Esophagus squamous epithelium (tissue), 5 donors: ENCODE data around the gene UBE2D4. TPM values are rescaled to one million over a fixed set of nuclear protein-coding genes. Genes with fewer than 3 reads are reported as not detected.
"Not testable (repeated sequence)": the region's sequence is repeated elsewhere in the genome, so short reads cannot be mapped to it uniquely, and the experiment has no call there.

Source experiments
- DNase-seq: peaks from one replicate; lab custom pipeline; 2025; lab: John Stamatoyannopoulos, UW
- H3K27ac ChIP-seq, 4 donors: fragments of 200-600 bp; sonication (generic); one replicate each; pipeline ENCODE4 v1.5.1; 2016 to 2019; ENCODE audit warnings: mild to moderate bottlenecking in 1 of 4
- H3K27me3 ChIP-seq, 4 donors: fragments of 200-600 bp; sonication (generic); 1 replicate in 3 of 4; 2 replicates in 1 of 4; pipeline versions ENCODE4 v1.5.1 to v1.6.0; 2017 to 2021; ENCODE audit warnings: antibody characterized with exemption in 1 of 4
- H3K36me3 ChIP-seq, 3 donors: fragments of 200-600 bp; sonication (generic); one replicate each; pipeline ENCODE4 v1.5.1; 2016 to 2019
- H3K4me1 ChIP-seq, 3 donors: fragments of 200-600 bp; sonication (generic); one replicate each; pipeline ENCODE4 v1.5.1; 2017 to 2019
- H3K4me3 ChIP-seq, 4 donors: fragments of 200-600 bp; sonication (generic); 1 replicate in 3 of 4; 2 replicates in 1 of 4; pipeline ENCODE4 v1.5.1; 2016 to 2019; ENCODE audit warnings: mild to moderate bottlenecking in 2 of 4, moderate library complexity in 1 of 4
- H3K9me3 ChIP-seq, 3 donors: fragments of 200-600 bp; sonication (generic); one replicate each; pipeline ENCODE4 v1.5.1; 2016 to 2019
- POLR2A ChIP-seq, 4 donors: fragments of 450-650 bp; IDR thresholded peaks; one replicate each; pipeline ENCODE4 v1.6.1; 2017; ENCODE audit warnings: antibody characterized with exemption in 4 of 4, mild to moderate bottlenecking in 4 of 4, moderate library complexity in 3 of 4
- WGBS, 2 donors: methylation state at CpG; one replicate each; pipeline ENCODE4 v1.1.5; 2018; 5-methylcytosine and 5-hydroxymethylcytosine counted together
- intact Hi-C: fragments of 100-400 bp; cut with DNase I; formaldehyde crosslinking; loops from one replicate; pipeline ENCODE4 v1.15.0; 2022
- total RNA-seq, 4 donors: library from RNA; depleted of rRNA; stranded (reverse); fragments of >200 nt; gene quantifications; one replicate each; pipeline ENCODE4 v1.1.0, GENCODE V29; 2016
- TF ChIP-seq, protein P1 (sequence below), 6 experiments: fragments of 450-650 bp in 4 of 6; fragments of 200-600 bp in 2 of 6; sonication (generic) in 2 of 6; IDR thresholded peaks; one replicate each; pipeline ENCODE4 v1.5.1; 2016 to 2019; ENCODE audit warnings: antibody characterized with exemption in 6 of 6, mild to moderate bottlenecking in 4 of 6, moderate library complexity in 4 of 6
- donor health status: DM: yes; HTN: yes; CAD: no.

The UBE2D4 gene
- total RNA-seq, 4 donors from 2014 or later, result 8.8 to 10.9 (median 9.5) TPM

- TF ChIP-seq, protein P1, sequence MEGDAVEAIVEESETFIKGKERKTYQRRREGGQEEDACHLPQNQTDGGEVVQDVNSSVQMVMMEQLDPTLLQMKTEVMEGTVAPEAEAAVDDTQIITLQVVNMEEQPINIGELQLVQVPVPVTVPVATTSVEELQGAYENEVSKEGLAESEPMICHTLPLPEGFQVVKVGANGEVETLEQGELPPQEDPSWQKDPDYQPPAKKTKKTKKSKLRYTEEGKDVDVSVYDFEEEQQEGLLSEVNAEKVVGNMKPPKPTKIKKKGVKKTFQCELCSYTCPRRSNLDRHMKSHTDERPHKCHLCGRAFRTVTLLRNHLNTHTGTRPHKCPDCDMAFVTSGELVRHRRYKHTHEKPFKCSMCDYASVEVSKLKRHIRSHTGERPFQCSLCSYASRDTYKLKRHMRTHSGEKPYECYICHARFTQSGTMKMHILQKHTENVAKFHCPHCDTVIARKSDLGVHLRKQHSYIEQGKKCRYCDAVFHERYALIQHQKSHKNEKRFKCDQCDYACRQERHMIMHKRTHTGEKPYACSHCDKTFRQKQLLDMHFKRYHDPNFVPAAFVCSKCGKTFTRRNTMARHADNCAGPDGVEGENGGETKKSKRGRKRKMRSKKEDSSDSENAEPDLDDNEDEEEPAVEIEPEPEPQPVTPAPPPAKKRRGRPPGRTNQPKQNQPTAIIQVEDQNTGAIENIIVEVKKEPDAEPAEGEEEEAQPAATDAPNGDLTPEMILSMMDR (IDR thresholded peaks at IDR 0.05), result no peak
- no peak for TF ChIP-seq POLR2A (IDR thresholded peaks at IDR 0.05)
- Histone ChIP-seq H3K27me3 (no peaks in the 10 kb centered on the region), H3K27ac (no peak overlapping the region), H3K4me3 (no peak overlapping the region), H3K4me1 (peaks cover 0 to 36% (median 8%) of the 10 kb centered on the region in 3 donors), H3K9me3 (no peaks in the 10 kb centered on the region), H3K36me3 (peaks cover 0 to 30% (median 0%) of the 10 kb centered on the region in 3 donors)
- 90 to 95% methylated on average over 6 of the region's 6 CpGs for WGBS, 2 donors
- intact Hi-C loops, result no loop called here
- no peak for DNase-seq
Observed at GRCh38 chr7:43890468-43890867, 35.8 kb upstream of the UBE2D4 start.

GRCh38 chr7:43891069-43891955, 34.9 kb upstream of the UBE2D4 start:
- H3K27me3 ChIP-seq, result no peaks in the 10 kb centered on the region
- H3K4me1 ChIP-seq, result peaks cover 0 to 36% (median 8%) of the 10 kb centered on the region in 3 donors
- no peak overlapping the region for H3K4me3 ChIP-seq
- DNase-seq, result no peak
- H3K9me3 ChIP-seq, result no peaks in the 10 kb centered on the region
- 83 to 86% methylated on average over 12 of the region's 12 CpGs for WGBS, 2 donors
- intact Hi-C loops, result no loop called here
- H3K27ac ChIP-seq, result no peak overlapping the region
- peaks cover 0 to 26% (median 0%) of the 10 kb centered on the region in 3 donors for H3K36me3 ChIP-seq
- TF ChIP-seq, protein P1 (IDR thresholded peaks at IDR 0.05), result no peak
- no peak for TF ChIP-seq POLR2A (IDR thresholded peaks at IDR 0.05)

GRCh38 chr7:43895847-43896415, 30.3 kb upstream of the UBE2D4 start:
- no peak for DNase-seq
- H3K9me3 ChIP-seq, result no peaks in the 10 kb centered on the region
- no peaks in the 10 kb centered on the region for H3K27me3 ChIP-seq
- peaks cover 0 to 21% (median 0%) of the 10 kb centered on the region in 3 donors for H3K36me3 ChIP-seq
- no peak overlapping the region for H3K27ac ChIP-seq
- no peak for TF ChIP-seq POLR2A (IDR thresholded peaks at IDR 0.05)
- TF ChIP-seq, protein P1 (IDR thresholded peaks at IDR 0.05), result no peak
- peaks cover 0 to 23% (median 0%) of the 10 kb centered on the region in 3 donors for H3K4me1 ChIP-seq
- intact Hi-C loops, result no loop called here
- 84% methylated on average over 8 of the region's 8 CpGs for WGBS, 2 donors
- no peak overlapping the region for H3K4me3 ChIP-seq

GRCh38 chr7:43898571-43898970, 27.7 kb upstream of the UBE2D4 start:
- intact Hi-C loops, H3K4me3 ChIP-seq, H3K9me3 ChIP-seq, H3K27me3 ChIP-seq, H3K27ac ChIP-seq, DNase-seq: not testable (repeated sequence)
- peaks cover 0 to 29% (median 0%) of the 10 kb centered on the region in 3 donors for H3K4me1 ChIP-seq
- peaks cover 0 to 26% (median 0%) of the 10 kb centered on the region in 3 donors for H3K36me3 ChIP-seq
- 91 to 93% methylated on average over 1 to 2 of the region's 2 CpGs for WGBS, 2 donors

DNA sequence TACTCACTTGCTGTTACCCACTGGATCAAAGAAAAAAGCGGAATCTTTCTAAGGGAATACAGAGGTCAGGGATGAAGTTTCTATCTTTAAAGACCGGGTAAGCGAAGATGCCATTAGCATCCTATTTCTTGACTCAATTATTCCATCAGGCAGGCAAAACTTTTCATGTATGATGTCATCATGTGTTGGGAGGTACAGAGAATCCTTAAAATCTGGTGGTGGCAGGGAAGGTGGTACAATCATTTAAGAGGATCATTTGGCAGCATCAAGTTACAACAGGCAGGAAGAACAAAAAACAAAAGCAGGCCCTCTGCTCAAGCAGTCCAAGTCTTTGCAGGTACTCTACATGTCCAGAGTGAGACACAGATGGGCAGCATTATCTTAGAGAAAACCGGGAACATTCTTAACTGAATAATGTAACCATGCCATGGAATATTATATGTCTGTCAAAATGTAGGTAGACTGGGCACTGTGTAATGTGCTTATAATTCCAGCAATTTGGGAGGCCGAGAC, 23.6 kb upstream of the UBE2D4 start:
- no peak for DNase-seq
- peaks cover 0 to 12% (median 0%) of the 10 kb centered on the region in 3 donors for H3K36me3 ChIP-seq
- H3K27me3 ChIP-seq, result no peaks in the 10 kb centered on the region
- WGBS, 2 donors, result 75 to 81% methylated on average over 5 of the region's 5 CpGs
- no peak for TF ChIP-seq POLR2A (IDR thresholded peaks at IDR 0.05)
- TF ChIP-seq, protein P1 (IDR thresholded peaks at IDR 0.05), result no peak
- no peak overlapping the region for H3K4me3 ChIP-seq
- peaks cover 0 to 59% (median 24%) of the 10 kb centered on the region in 3 donors for H3K4me1 ChIP-seq
- no peaks in the 10 kb centered on the region for H3K9me3 ChIP-seq
- H3K27ac ChIP-seq, result no peak overlapping the region
- intact Hi-C loops, result no loop called here
